NB4 (cell line): ENCODE results near the gene CEP89.

Experiments
- MYC ChIP-seq: IDR thresholded peaks from 2 replicates; pipeline ENCODE4 v1.6.1; 2011; ENCODE audit warnings: low read depth, low read length
- POLR2A ChIP-seq: IDR thresholded peaks from 2 replicates; pipeline ENCODE4 v1.6.1; 2011; ENCODE audit warnings: mild to moderate bottlenecking; ENCODE audit not compliant: insufficient read length; ENCODE audit errors: extremely low read depth
- TF ChIP-seq, protein P1 (sequence below): IDR thresholded peaks from one replicate; pipeline ENCODE4 v1.5.1; 2012; ENCODE audit warnings: low read depth, low read length
- TF ChIP-seq, protein P2 (sequence below): IDR thresholded peaks from 2 replicates; pipeline ENCODE4 v1.6.1; 2011; ENCODE audit warnings: low read depth, low read length

DNA sequence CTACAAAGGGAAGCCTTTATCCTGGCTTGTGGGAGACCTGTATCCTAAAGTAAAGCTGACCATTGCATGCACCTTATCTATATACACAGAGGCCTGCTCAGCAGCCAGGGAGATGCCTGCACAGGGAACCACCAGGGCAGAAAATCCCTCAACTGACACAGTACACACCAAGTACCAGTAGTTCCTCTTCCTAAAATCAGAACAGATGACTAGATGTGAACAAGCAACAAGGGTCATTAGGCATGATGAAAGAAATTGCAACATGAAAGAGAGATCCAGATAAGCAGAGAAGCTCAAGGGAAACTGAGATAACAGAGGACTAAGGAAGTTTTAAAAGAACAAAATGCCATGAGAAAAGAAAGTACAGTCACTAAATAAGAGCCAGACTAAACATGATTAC lies 62.5 kb downstream of the CEP89 start:
- TF ChIP-seq POLR2A (no peak), MYC (no peak)
- TF ChIP-seq, protein P1, sequence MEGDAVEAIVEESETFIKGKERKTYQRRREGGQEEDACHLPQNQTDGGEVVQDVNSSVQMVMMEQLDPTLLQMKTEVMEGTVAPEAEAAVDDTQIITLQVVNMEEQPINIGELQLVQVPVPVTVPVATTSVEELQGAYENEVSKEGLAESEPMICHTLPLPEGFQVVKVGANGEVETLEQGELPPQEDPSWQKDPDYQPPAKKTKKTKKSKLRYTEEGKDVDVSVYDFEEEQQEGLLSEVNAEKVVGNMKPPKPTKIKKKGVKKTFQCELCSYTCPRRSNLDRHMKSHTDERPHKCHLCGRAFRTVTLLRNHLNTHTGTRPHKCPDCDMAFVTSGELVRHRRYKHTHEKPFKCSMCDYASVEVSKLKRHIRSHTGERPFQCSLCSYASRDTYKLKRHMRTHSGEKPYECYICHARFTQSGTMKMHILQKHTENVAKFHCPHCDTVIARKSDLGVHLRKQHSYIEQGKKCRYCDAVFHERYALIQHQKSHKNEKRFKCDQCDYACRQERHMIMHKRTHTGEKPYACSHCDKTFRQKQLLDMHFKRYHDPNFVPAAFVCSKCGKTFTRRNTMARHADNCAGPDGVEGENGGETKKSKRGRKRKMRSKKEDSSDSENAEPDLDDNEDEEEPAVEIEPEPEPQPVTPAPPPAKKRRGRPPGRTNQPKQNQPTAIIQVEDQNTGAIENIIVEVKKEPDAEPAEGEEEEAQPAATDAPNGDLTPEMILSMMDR, result no peak
- TF ChIP-seq, protein P2, sequence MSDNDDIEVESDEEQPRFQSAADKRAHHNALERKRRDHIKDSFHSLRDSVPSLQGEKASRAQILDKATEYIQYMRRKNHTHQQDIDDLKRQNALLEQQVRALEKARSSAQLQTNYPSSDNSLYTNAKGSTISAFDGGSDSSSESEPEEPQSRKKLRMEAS, result no peak
